ENCODE results near the gene NUTM2A. TPM values are rescaled to one million over a fixed set of nuclear protein-coding genes. Genes with fewer than 3 reads are reported as not detected.
"Not testable (repeated sequence)": the region's sequence is repeated elsewhere in the genome, so short reads cannot be mapped to it uniquely, and the experiment has no call there.

NUTM2A gene
- total and polyA plus RNA-seq, 9 of the 15 experiments (the other 6 are each of a cell fraction or from before 2014, with no cell fraction given) = 0.07 to 2.8 (median 0.83) TPM; not detected in 2

DNA sequence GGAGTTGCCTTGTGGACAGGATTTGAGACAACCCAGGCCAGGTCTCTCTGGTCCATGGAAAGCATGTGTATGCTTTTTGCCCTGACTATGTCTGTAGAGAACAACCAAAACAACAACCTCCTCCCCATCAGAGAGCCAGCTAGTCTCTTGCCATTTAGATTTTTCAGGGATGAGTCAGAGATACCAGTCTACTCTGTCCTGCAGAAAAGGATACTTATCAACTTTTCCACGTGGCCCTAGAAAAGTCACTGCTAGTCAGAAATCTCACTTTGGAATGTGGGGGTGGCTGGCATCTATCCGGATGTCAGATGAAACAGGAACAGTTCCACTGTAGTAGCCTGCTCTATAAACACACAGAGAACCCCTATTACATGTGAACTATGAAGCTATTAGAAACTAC lies 13.4 kb upstream of the NUTM2A start:
- BruUV-seq (replicated peaks); H3K4me2 ChIP-seq (ENCODE audit: insufficient read depth, low read length); POLR2A ChIA-PET; H3K4me1 ChIP-seq (replicated peaks in 1 of 2; ENCODE audit: control insufficient read depth in 2 of 2, insufficient read depth in 2 of 2, low read length in 2 of 2); H2AFZ ChIP-seq (ENCODE audit: low read depth, low read length); H3K9me3 ChIP-seq (replicated peaks; ENCODE audit: control insufficient read depth, insufficient read depth, low read depth, low read length); CTCF ChIA-PET (ENCODE audit: low intra/inter-chr PET ratio); H3K27ac ChIP-seq (ENCODE audit: extremely low read depth, low read depth, low read length); H3K79me2 ChIP-seq (ENCODE audit: control insufficient read depth, insufficient read depth, low read length); intact Hi-C loops (cut with micrococcal nuclease); H3K36me3 ChIP-seq (ENCODE audit: control insufficient read depth, insufficient read depth, low read length); H3K27me3 ChIP-seq (ENCODE audit: control insufficient read depth in 2 of 2, insufficient read depth in 2 of 2, low read length in 2 of 2); H4K20me1 ChIP-seq (replicated peaks; ENCODE audit: control insufficient read depth, insufficient read depth, low read length); H3K4me3 ChIP-seq; H3K9ac ChIP-seq (ENCODE audit: insufficient read depth in 1 of 2, low read depth in 2 of 2, low read length in 2 of 2); H3K9me1 ChIP-seq (ENCODE audit: control insufficient read depth, insufficient read depth, low read length); in situ Hi-C loops (cut with MboI); TF ChIP-seq JUND (tag; IDR thresholded peaks at IDR 0.05; ENCODE audit: borderline replicate concordance, low read depth, low read length); ATF3 (CRISPR knock-in tag; conservative IDR thresholded peaks at IDR 0.05); TEAD4 (CRISPR knock-in tag; IDR thresholded peaks at IDR 0.05; ENCODE audit: borderline replicate concordance): not testable (repeated sequence)
- ATAC-seq = peak; percentile 28; the same call in 2 of the 3 replicates
- WGBS (ENCODE audit: insufficient coverage, low coverage, missing lambda C conversion rate) = 0% methylated on average over 2 of the region's 2 CpGs
- peak; percentile 52 for TF ChIP-seq EGR1 (conservative IDR thresholded peaks at IDR 0.05)
- TF ChIP-seq JUND (IDR thresholded peaks at IDR 0.05; ENCODE audit: borderline replicate concordance, low read depth, low read length) = peak; percentile 57; the same call in 1 of the 2 replicates
- TF ChIP-seq CBFA2T3 (IDR thresholded peaks at IDR 0.05) = peak; percentile 31; the same call in 1 of the 2 replicates
- TF ChIP-seq MNT (conservative IDR thresholded peaks at IDR 0.05) = peak; percentile 28 to 54; a peak in 2 of 4 replicates
- TF ChIP-seq KDM1A (IDR thresholded peaks at IDR 0.05) = peak; percentile 32 to 55; a peak in 2 of 4 replicates
- TF ChIP-seq FOSL1 (tag; conservative IDR thresholded peaks at IDR 0.05) = peak; percentile 56
- TF ChIP-seq ARID1B (IDR thresholded peaks at IDR 0.05) = peak; percentile 20; the same call in 1 of the 2 replicates
- peak; percentile 24; the same call in 1 of the 2 replicates for TF ChIP-seq ATF3 (IDR thresholded peaks at IDR 0.05)
- TF ChIP-seq TEAD4 (IDR thresholded peaks at IDR 0.05; ENCODE audit: low read length) = 0 out of 2 replicates have a peak, but pooled peaks have one; percentile 25
- DNase-seq (ENCODE audit: extremely low read depth in 1 of 4, low spot score in 3 of 4) = peak in 2 of 4 experiments; percentile 1 to 41
- peak; percentile 65 for FAIRE-seq

DNA sequence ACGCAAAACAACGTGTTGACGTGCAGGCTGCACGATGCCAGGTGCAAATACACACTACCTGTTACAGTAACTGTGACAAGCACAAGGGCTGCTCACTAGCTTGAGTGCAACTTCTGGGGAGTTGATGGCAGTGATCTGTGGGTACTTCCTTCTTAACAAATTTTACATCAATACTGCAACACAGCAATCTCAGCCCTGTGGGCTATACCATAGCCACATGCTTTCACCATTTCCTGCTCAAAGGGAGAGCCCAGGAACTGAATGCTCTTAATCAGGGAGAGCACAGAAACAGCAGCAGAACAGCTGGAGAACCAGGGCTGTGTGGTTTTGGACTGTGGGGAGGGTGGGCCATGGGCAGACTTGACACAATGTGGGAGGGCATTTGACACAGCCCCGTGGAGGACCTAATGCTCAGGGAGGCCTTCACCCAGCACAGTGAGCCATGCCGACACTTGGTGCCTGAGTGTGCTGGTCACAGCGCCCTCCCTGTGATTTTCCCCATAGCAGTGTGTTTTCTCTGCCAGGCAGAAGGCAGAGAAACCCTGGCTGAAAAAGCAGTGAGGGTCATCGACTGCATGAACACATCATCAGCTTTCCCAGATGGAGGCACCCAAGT lies 12.0 kb upstream of the NUTM2A start:
- no CpG with 5 or more reads among the region's 8 CpGs for WGBS (ENCODE audit: insufficient coverage, low coverage, missing lambda C conversion rate)
- H3K27me3 ChIP-seq (ENCODE audit: control insufficient read depth in 2 of 2, insufficient read depth in 2 of 2, low read length in 2 of 2); intact Hi-C loops (cut with micrococcal nuclease); in situ Hi-C loops (cut with MboI); H3K9ac ChIP-seq (ENCODE audit: insufficient read depth in 1 of 2, low read depth in 2 of 2, low read length in 2 of 2); BruUV-seq (replicated peaks); CTCF ChIA-PET (ENCODE audit: low intra/inter-chr PET ratio); H3K9me3 ChIP-seq (replicated peaks; ENCODE audit: control insufficient read depth, insufficient read depth, low read depth, low read length); H3K4me3 ChIP-seq; H3K9me1 ChIP-seq (ENCODE audit: control insufficient read depth, insufficient read depth, low read length); H3K4me1 ChIP-seq (replicated peaks in 1 of 2; ENCODE audit: control insufficient read depth in 2 of 2, insufficient read depth in 2 of 2, low read length in 2 of 2); H3K4me2 ChIP-seq (ENCODE audit: insufficient read depth, low read length); H3K79me2 ChIP-seq (ENCODE audit: control insufficient read depth, insufficient read depth, low read length); DNase-seq (ENCODE audit: extremely low read depth in 1 of 4, low spot score in 3 of 4); H3K36me3 ChIP-seq (ENCODE audit: control insufficient read depth, insufficient read depth, low read length); H2AFZ ChIP-seq (ENCODE audit: low read depth, low read length); ATAC-seq; H3K27ac ChIP-seq (ENCODE audit: extremely low read depth, low read depth, low read length); H4K20me1 ChIP-seq (replicated peaks; ENCODE audit: control insufficient read depth, insufficient read depth, low read length); POLR2A ChIA-PET: not testable (repeated sequence)
- peak; percentile 6 for FAIRE-seq

Measured in K562 (cell line).